Tongue (tissue), 2 donors: ENCODE measurements around the gene GNAT3. TPM values are rescaled to one million over a fixed set of nuclear protein-coding genes. Genes with fewer than 3 reads are reported as not detected.
A peak's percentile ranks its signal among the peaks of the same experiment; 100 is the strongest.

Source experiments
- DNase-seq: peaks from one replicate; pipeline ENCODE4 v3.0.0-alpha.2; 2015
- total RNA-seq: library from RNA; depleted of rRNA; stranded (reverse); fragments of >200 nt; gene quantifications from one replicate; pipeline ENCODE4 v1.2.3, GENCODE V29; 2014

The GNAT3 gene
- total RNA-seq, 1 donor from 2014 or later: 4.0 TPM

- DNase-seq: peak; percentile 24
Observed at GRCh38 chr7:80499350-80499953, 12.4 kb downstream of the GNAT3 start.

- DNase-seq: peak; percentile 25
Observed at GRCh38 chr7:80498481-80499349, 13.1 kb downstream of the GNAT3 start.

- no peak for DNase-seq
Observed at GRCh38 chr7:80496586-80496985, 15.3 kb downstream of the GNAT3 start.

GRCh38 chr7:80493121-80493849, 18.6 kb downstream of the GNAT3 start:
- DNase-seq: no peak

GRCh38 chr7:80491462-80491861, 20.4 kb downstream of the GNAT3 start:
- no peak for DNase-seq

DNA sequence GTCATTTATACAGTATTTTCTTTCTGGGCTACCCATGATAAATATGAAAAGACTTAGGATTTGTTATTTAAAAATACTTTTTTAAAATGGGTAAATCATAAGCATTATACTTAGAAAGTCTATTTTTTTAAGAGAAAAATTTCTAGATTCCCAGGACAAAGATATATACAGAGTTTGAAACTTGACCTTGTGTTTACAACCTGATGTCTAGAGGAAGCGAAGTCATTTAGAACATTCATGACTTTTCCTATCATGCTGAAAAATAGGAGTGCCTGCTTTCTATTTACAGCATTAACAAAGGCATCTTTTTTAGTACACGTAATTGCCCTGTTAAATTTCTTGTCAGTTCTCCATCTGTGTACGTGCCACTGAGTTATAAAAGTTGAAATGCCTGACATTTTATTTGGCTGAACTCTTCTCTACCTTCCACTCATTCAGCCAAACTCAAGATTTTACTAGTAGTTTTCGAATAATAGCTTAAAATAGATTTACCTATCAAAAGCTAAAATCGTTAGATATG, 23.0 kb downstream of the GNAT3 start:
- no peak for DNase-seq

DNA sequence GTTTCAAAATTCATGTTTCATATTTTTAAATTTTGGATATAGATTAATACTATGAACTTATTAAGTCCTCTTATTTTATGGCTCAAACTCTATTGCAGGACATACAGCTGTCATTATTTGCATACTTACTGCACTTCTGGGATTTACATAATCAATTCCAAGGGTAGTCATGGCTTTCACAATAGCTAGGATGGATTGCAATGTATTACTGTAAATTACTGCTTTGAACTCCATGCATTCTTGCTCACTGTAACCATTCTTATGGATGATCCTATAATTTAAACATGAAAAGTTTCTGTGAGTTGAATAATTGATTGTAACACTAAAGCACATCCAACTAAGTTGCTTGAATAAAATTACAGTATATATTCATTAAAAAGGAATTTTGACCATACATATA, 23.5 kb downstream of the GNAT3 start:
- no peak for DNase-seq

GRCh38 chr7:80485721-80486120, 26.1 kb downstream of the GNAT3 start:
- no peak for DNase-seq

DNA sequence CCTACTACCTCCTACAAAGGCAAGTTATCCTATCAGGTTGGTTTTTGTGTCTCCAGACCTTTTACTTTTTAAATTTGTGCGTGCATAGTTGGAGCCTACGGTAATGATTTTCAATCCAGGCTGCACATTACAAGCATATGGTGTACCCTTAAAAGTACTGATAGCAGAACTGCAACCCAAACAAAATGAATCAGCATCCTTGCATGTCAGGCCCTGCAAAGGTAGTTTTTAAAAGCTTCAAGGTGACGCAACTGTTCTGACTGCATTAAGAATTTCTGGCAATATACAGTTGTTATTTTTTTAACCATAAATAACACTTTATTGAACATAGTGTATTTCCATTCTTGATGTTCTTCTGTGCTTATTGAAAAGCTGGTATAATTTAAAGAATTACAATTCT, 28.9 kb downstream of the GNAT3 start:
- no peak for DNase-seq

DNA sequence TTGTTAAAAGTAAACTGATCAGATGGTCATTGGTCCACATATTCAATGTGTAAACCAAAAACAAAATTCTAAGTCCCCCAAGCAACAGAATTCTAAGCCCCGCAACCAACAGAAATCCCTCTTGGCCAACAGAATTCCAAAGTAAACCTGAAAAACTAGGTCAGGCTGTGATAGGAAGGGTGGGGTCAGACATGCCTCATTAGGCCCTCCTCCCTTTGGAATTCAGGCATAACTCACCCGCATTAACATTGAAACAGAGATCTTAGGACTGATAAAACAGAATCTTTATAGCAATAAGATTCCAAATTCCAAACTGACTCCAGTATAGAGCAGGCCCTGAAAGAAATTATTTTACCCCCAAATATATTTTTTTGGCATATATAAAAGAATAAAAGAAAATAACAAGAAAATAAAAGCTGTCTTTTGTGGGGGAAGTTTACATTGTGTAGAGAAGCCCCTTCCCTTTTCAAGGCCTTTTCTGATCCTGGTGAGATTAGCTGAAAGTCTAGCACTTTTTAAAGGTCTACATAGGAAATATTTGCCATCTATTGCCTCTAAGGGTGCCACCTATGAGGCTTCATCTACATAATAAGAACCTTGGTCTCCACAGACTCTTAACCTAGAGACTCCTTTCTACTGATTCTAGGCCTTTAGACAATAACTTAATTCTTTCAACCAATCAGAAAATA, 30.5 kb downstream of the GNAT3 start:
- no peak for DNase-seq

DNA sequence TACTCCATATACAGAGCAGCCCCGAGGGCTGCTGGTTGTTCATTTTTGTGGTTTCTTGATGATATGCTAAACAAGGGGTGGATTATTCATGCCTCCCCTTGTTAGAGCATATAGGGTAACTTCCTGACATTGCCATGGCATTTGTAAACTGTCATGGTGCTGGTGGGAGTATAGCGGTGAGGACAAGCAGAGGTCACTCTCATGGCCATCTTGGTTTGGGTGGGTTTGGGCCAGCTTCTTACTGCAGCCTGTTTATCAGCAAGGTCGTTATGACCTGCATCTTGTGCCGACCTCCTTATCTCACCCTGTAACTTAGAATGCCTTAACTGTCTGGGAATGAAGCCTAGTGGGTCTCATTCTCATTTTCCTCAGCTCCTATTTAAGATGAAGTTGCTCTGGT, 31.3 kb downstream of the GNAT3 start:
- DNase-seq: no peak

GRCh38 chr7:80478683-80479082, 33.2 kb downstream of the GNAT3 start:
- no peak for DNase-seq

- no peak for DNase-seq
Observed at GRCh38 chr7:80476035-80476434, 35.8 kb downstream of the GNAT3 start.

GRCh38 chr7:80475383-80475782, 36.5 kb downstream of the GNAT3 start:
- DNase-seq: no peak

- DNase-seq: no peak
Observed at GRCh38 chr7:80473751-80474150, 38.1 kb downstream of the GNAT3 start.

DNA sequence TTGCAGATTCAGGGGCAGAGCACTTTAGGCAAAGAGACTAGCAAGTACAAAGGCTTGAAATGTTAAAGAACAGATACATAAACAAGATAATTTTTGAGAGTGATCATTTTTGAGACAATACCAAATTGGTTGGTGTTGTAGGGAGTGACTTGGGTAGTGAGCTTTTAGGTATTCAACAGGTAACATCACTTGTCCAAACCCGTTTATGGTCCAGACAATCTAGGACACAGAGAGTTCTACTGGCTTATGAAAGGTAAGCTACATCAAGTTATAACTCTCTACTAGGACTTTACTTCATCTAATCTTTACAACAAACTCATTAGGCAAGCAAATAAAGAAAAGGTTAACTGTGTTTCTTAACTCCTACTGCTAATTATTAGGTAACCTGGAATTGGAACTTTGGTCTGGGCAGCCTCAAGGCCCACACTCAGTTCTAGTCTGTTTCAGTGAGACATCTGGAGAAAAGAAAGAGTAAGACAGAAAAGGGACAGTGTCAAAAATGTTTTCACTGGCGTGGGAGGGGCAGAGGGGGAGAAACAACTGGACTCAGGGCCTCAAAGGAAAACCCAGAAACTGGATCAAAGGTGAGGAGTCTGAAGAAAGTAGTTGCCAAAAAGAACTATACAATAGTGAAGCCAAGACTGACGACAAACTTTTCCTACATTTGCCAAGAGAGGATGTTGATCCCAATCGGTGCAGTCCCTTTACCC, 39.2 kb downstream of the GNAT3 start:
- DNase-seq: peak; percentile 17

- no peak for DNase-seq
Observed at GRCh38 chr7:80468931-80469714, 42.7 kb downstream of the GNAT3 start.

DNA sequence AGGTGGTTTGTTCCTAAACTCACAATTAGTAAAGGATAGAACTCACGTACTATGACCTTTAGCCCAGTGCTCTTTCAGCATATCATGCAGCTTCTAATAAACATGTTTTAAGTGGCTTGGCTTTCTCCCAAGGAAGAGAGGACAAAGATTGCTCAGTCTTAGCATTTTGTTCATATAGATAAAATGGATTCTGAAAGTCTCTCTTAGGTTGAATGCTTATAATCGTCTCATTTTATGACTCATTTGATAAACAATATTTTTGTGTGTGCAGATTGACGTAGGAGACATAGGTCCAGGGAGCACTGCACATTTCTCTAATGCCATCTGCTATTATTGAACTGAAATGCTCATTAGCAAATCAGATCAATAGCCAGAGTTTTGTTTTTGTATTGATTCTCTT, 44.8 kb downstream of the GNAT3 start:
- DNase-seq: peak; percentile 11

DNA sequence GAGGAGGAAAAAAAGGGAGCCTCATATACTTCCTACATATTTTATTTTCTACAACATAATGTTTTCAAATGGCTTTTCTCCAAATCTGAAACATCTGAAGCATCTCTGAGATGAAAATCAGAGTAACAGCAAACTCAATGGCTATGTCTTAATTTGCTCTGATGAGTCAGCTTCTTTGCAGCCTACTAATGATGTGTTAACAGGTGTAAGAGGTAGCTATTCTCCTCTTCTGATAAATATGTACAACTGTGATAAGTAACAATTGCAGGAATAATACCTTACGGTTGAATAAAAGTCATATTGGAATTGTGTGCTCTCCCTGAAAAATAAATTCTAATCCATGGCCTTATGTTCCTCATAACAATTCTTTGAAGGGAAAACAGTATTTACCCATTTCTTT, 45.2 kb downstream of the GNAT3 start:
- no peak for DNase-seq

GRCh38 chr7:80464211-80464610, 47.7 kb downstream of the GNAT3 start:
- DNase-seq: no peak
